Liver (tissue), 9 donors: ENCODE data around the gene MACROH2A1. TPM values are rescaled to one million over a fixed set of nuclear protein-coding genes. Genes with fewer than 3 reads are reported as not detected.

Experiments used
- DNase-seq: peaks from one replicate; pipeline ENCODE4 v3.0.0-alpha.2; 2017; ENCODE audit warnings: low spot score
- H3K27ac ChIP-seq, 2 donors: one replicate each; pipeline ENCODE4 v1.7.0; 2013; ENCODE audit warnings: inconsistent platforms in 2 of 2, low read length in 2 of 2, control low read depth in 1 of 2, low read depth in 1 of 2, mild to moderate bottlenecking in 1 of 2
- H3K27me3 ChIP-seq, 4 donors: one replicate each; pipeline versions ENCODE4 v1.6.1 to v1.7.0; 2013; ENCODE audit warnings: low read length in 3 of 4, inconsistent platforms in 1 of 4, mild to moderate bottlenecking in 1 of 4, moderate library complexity in 1 of 4; ENCODE audit not compliant: control insufficient read depth in 4 of 4, insufficient read depth in 4 of 4
- H3K36me3 ChIP-seq, 4 donors: one replicate each; pipeline versions ENCODE4 v1.6.1 to v1.7.0; 2013; ENCODE audit warnings: low read length in 3 of 4, mild to moderate bottlenecking in 3 of 4, low read depth in 1 of 4, moderate library complexity in 1 of 4; ENCODE audit not compliant: control insufficient read depth in 4 of 4, insufficient read depth in 3 of 4
- H3K4me1 ChIP-seq, 4 donors: one replicate each; pipeline versions ENCODE4 v1.6.1 to v1.7.0; 2013; ENCODE audit warnings: low read length in 3 of 4, mild to moderate bottlenecking in 3 of 4, moderate library complexity in 1 of 4; ENCODE audit not compliant: control insufficient read depth in 4 of 4, insufficient read depth in 4 of 4
- H3K4me3 ChIP-seq, 3 donors: one replicate each; pipeline versions ENCODE4 v1.6.1 to v1.7.0; 2013; ENCODE audit warnings: low read length in 3 of 3, control low read depth in 1 of 3, low read depth in 1 of 3, mild to moderate bottlenecking in 1 of 3
- H3K9ac ChIP-seq, 2 donors: one replicate each; pipeline ENCODE4 v1.7.0; 2013; ENCODE audit warnings: low read length in 2 of 2, mild to moderate bottlenecking in 2 of 2, moderate library complexity in 2 of 2, control low read depth in 1 of 2, low read depth in 1 of 2
- H3K9me3 ChIP-seq, 4 donors: one replicate each; pipeline versions ENCODE4 v1.6.1 to v1.7.0; 2013; ENCODE audit warnings: low read length in 3 of 4; ENCODE audit not compliant: control insufficient read depth in 4 of 4
- CTCF ChIP-seq: fragments of 150-350 bp; IDR thresholded peaks from 2 replicates; pipeline ENCODE4 v1.5.1; 2017; ENCODE audit warnings: improper control_type of control experiment, low read depth, low read length; ENCODE audit not compliant: missing input control
- FOXA1 ChIP-seq: IDR thresholded peaks from 2 replicates; pipeline ENCODE4 v1.6.1; 2016; ENCODE audit warnings: antibody characterized with exemption
- GABPA ChIP-seq, 2 donors: IDR thresholded peaks in 1 of 2; conservative IDR thresholded peaks in 1 of 2; 2 replicates each; pipeline ENCODE4 v1.6.1; 2016; ENCODE audit warnings: antibody characterized with exemption in 2 of 2, mild to moderate bottlenecking in 1 of 2, moderate library complexity in 1 of 2
- HNF4A ChIP-seq, 2 donors: conservative IDR thresholded peaks; 2 replicates each; pipeline ENCODE4 v1.6.1; 2016; ENCODE audit warnings: antibody characterized with exemption in 2 of 2, mild to moderate bottlenecking in 2 of 2
- HNF4G ChIP-seq: IDR thresholded peaks from 2 replicates; pipeline ENCODE4 v1.6.1; 2016; ENCODE audit warnings: antibody characterized with exemption
- MAX ChIP-seq: IDR thresholded peaks from 2 replicates; pipeline ENCODE4 v1.6.1; 2016; ENCODE audit warnings: antibody characterized with exemption
- NR2F2 ChIP-seq: IDR thresholded peaks from 2 replicates; pipeline ENCODE4 v1.6.1; 2016; ENCODE audit warnings: antibody characterized with exemption
- RAD21 ChIP-seq, 2 donors: IDR thresholded peaks; 2 replicates each; pipeline ENCODE4 v1.6.1; 2016; ENCODE audit warnings: antibody characterized with exemption in 2 of 2, mild to moderate bottlenecking in 2 of 2
- REST ChIP-seq: IDR thresholded peaks from 2 replicates; pipeline ENCODE4 v1.6.1; 2016; ENCODE audit warnings: antibody characterized with exemption, mild to moderate bottlenecking
- RXRA ChIP-seq, 2 donors: IDR thresholded peaks; 2 replicates each; pipeline ENCODE4 v1.6.1; 2017 to 2018; ENCODE audit warnings: antibody characterized with exemption in 2 of 2, mild to moderate bottlenecking in 1 of 2
- SP1 ChIP-seq: IDR thresholded peaks from 2 replicates; pipeline ENCODE4 v1.6.1; 2018; ENCODE audit warnings: antibody characterized with exemption, mild to moderate bottlenecking
- TAF1 ChIP-seq: conservative IDR thresholded peaks from 2 replicates; pipeline ENCODE4 v1.6.1; 2016; ENCODE audit warnings: antibody characterized with exemption, mild to moderate bottlenecking
- YY1 ChIP-seq: IDR thresholded peaks from 2 replicates; pipeline ENCODE4 v1.6.1; 2016; ENCODE audit warnings: antibody characterized with exemption, mild to moderate bottlenecking
- ZBTB33 ChIP-seq: IDR thresholded peaks from 2 replicates; pipeline ENCODE4 v1.6.1; 2016; ENCODE audit warnings: antibody characterized with exemption
- WGBS: extraction: QIAGEN DNeasy Blood & Tissue Kit; methylation state at CpG from one replicate; pipeline ENCODE4 v1.1.7; 2013; 5-methylcytosine and 5-hydroxymethylcytosine counted together
- polyA plus RNA-seq, 2 donors: library from polyadenylated mRNA; stranded (reverse) in 1 of 2; unstranded in 1 of 2; fragments of 200-250 nt in 1 of 2; fragments of >200 nt in 1 of 2; fragmentation: Nextera tagmentation in 1 of 2; extraction: Ambion mirVana in 1 of 2; gene quantifications; one replicate each; pipeline versions ENCODE4 v1.2.1 to v1.2.3, GENCODE V29; 2013 to 2015
- total RNA-seq, 2 donors: library from RNA; depleted of rRNA; stranded (reverse); fragments of >200 nt; gene quantifications; one replicate each; pipeline ENCODE4 v1.2.3, GENCODE V29; 2014
- donor health status: healthy.
- donor health status: healthy.
- donor health status: healthy.
- donor health status: healthy.
- donor health status: healthy.

The MACROH2A1 gene
- total and polyA plus RNA-seq, 4 donors, result 33.7 to 113 (median 62.7) TPM

- DNase-seq, result peak; percentile 4
- Histone ChIP-seq H3K4me1 (peaks cover 0 to 8% (median 6%) of the 10 kb centered on the region in 4 donors), H3K9me3 (no peaks in the 10 kb centered on the region), H3K27me3 (no peaks in the 10 kb centered on the region), H3K27ac (no peak overlapping the region), H3K9ac (no peak overlapping the region), H3K4me3 (no peak overlapping the region), H3K36me3 (no peaks in the 10 kb centered on the region)
- TF ChIP-seq NR2F2 (no peak), TAF1 (no peak), SP1 (no peak)
- WGBS, result 93% methylated on average over 4 of the region's 4 CpGs
Observed at GRCh38 chr5:135313405-135313804, 85.6 kb downstream of the MACROH2A1 start.

- peak; percentile 20 for DNase-seq
- no peaks in the 10 kb centered on the region for H3K27me3 ChIP-seq
- no peak for TF ChIP-seq REST
- H3K36me3 ChIP-seq, result no peaks in the 10 kb centered on the region
- H3K4me3 ChIP-seq, result no peak overlapping the region
- no peak overlapping the region for H3K27ac ChIP-seq
- H3K9ac ChIP-seq, result no peak overlapping the region
- H3K4me1 ChIP-seq, result peaks cover 0 to 8% (median 6%) of the 10 kb centered on the region in 4 donors
- no peaks in the 10 kb centered on the region for H3K9me3 ChIP-seq
- WGBS, result 98% methylated on average over 10 of the region's 10 CpGs
Observed at GRCh38 chr5:135312255-135312935, 86.6 kb downstream of the MACROH2A1 start.

- Histone ChIP-seq H3K27me3 (no peaks in the 10 kb centered on the region), H3K4me3 (no peak overlapping the region), H3K4me1 (peaks cover 0 to 8% (median 6%) of the 10 kb centered on the region in 4 donors), H3K9me3 (no peaks in the 10 kb centered on the region), H3K9ac (no peak overlapping the region), H3K27ac (peak overlapping the region; percentile 3 to 11), H3K36me3 (no peaks in the 10 kb centered on the region)
- WGBS, result 17% methylated on average over 5 of the region's 5 CpGs
- peak; percentile 17 for DNase-seq
- TF ChIP-seq TAF1, result no peak
- TF ChIP-seq RXRA (IDR thresholded peaks at IDR 0.05), result peak; percentile 96 to 97
- peak; percentile 5 to 37 for TF ChIP-seq RAD21 (IDR thresholded peaks at IDR 0.05)
- peak; percentile 30 for TF ChIP-seq FOXA1
- peak; percentile 72 for TF ChIP-seq NR2F2
- TF ChIP-seq HNF4A (conservative IDR thresholded peaks at IDR 0.05), result peak; percentile 83 to 84
- peak; percentile 57 for TF ChIP-seq MAX
- TF ChIP-seq REST, result peak; percentile 63
- no peak for TF ChIP-seq GABPA (IDR thresholded peaks at IDR 0.05 in 1 of 2, conservative IDR thresholded peaks at IDR 0.05 in 1 of 2)
- peak; percentile 52 for TF ChIP-seq ZBTB33
- TF ChIP-seq HNF4G, result peak; percentile 69
- TF ChIP-seq CTCF, result no peak
- TF ChIP-seq YY1, result peak; percentile 70
- peak; percentile 90 for TF ChIP-seq SP1
Observed at GRCh38 chr5:135310328-135310989, 88.6 kb downstream of the MACROH2A1 start.
